ENCODE results near the gene INHBA.
A peak's percentile ranks its signal among the peaks of the same experiment; 100 is the strongest.

Gene INHBA

GRCh38 chr7:41710838-41711237 lies 7.9 kb upstream of the INHBA start:
- DNase-seq, result no peak

GRCh38 chr7:41709621-41710020 lies 6.7 kb upstream of the INHBA start:
- no peak for DNase-seq

GRCh38 chr7:41708581-41709358 lies 5.9 kb upstream of the INHBA start:
- DNase-seq, result no peak

- DNase-seq, result no peak
Measured at GRCh38 chr7:41706228-41706930, 3.5 kb upstream of the INHBA start.

- DNase-seq, result peak; percentile 75
Measured at GRCh38 chr7:41705109-41705901, 2.4 kb upstream of the INHBA start.

GRCh38 chr7:41701068-41701941 lies 1.6 kb downstream of the INHBA start:
- DNase-seq, result no peak

GRCh38 chr7:41700044-41700471 lies 2.8 kb downstream of the INHBA start:
- no peak for DNase-seq

GRCh38 chr7:41699516-41699915 lies 3.4 kb downstream of the INHBA start:
- no peak for DNase-seq

- no peak for DNase-seq
Measured at GRCh38 chr7:41698726-41699125, 4.2 kb downstream of the INHBA start.

GRCh38 chr7:41698114-41698513 lies 4.8 kb downstream of the INHBA start:
- DNase-seq, result no peak

GRCh38 chr7:41696323-41696916 lies 6.5 kb downstream of the INHBA start:
- peak; percentile 27 for DNase-seq

GRCh38 chr7:41695661-41696322 lies 7.1 kb downstream of the INHBA start:
- no peak for DNase-seq

GRCh38 chr7:41694495-41694894 lies 8.4 kb downstream of the INHBA start:
- no peak for DNase-seq

GRCh38 chr7:41693150-41693997 lies 9.5 kb downstream of the INHBA start:
- no peak for DNase-seq

- DNase-seq, result no peak
Measured at GRCh38 chr7:41692251-41692650, 10.6 kb downstream of the INHBA start.

GRCh38 chr7:41691286-41692190 lies 11.4 kb downstream of the INHBA start:
- DNase-seq, result no peak

- DNase-seq, result no peak
Measured at GRCh38 chr7:41689815-41690214, 13.1 kb downstream of the INHBA start.

- DNase-seq, result no peak
Measured at GRCh38 chr7:41688906-41689305, 14.0 kb downstream of the INHBA start.

GRCh38 chr7:41688012-41688625 lies 14.8 kb downstream of the INHBA start:
- no peak for DNase-seq

All from activated CD4-positive, alpha-beta T cell treated with anti-CD3 and anti-CD28 coated beads, Interleukin-10, Interleukin-2, amounts not matched to agents 100 ng/mL and 50 ng/mL, durations not matched to agents 16 hours and 8 hours (primary cell).